Suprapubic skin (tissue), 4 donors: ENCODE data around the gene DIP2C.

Experiments
- CTCF ChIP-seq, 2 donors: fragments of 200-600 bp in 1 of 2; fragments of 450-650 bp in 1 of 2; sonication (generic) in 1 of 2; IDR thresholded peaks; one replicate each; pipeline ENCODE4 v1.5.1; 2016 to 2019; ENCODE audit warnings: antibody characterized with exemption in 2 of 2, mild to moderate bottlenecking in 1 of 2, moderate library complexity in 1 of 2
- EP300 ChIP-seq: sonication (generic); formaldehyde crosslinking; IDR thresholded peaks from one replicate; pipeline ENCODE4 v1.6.1; 2017; ENCODE audit warnings: antibody characterized with exemption
- POLR2A ChIP-seq, 2 donors: fragments of 450-650 bp; IDR thresholded peaks; one replicate each; pipeline ENCODE4 v1.6.1; 2017; ENCODE audit warnings: antibody characterized with exemption in 2 of 2, mild to moderate bottlenecking in 2 of 2, moderate library complexity in 2 of 2
- POLR2AphosphoS5 ChIP-seq, 3 donors: sonication (generic); formaldehyde crosslinking; IDR thresholded peaks; one replicate each; pipeline ENCODE4 v1.6.1; 2017; ENCODE audit warnings: antibody characterized with exemption in 3 of 3

DNA sequence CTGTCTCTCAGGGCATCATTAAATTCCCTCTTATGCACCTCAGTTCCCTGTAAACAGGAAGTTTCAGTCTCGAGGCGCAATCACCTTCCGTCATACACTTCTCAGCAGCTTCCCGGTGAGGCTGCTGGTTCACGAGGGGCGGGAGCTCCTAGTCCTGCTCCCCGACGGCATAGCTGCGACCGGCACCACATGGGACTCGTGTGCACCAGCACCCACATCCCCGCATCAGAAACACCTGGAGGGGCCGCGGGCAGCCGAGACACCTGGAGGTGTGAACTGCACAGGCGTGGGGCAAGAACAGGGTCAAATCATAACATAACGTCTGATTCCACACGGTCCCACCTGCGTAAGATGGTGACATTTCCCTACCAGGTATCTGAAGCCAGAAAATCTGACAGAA is 52.7 kb downstream of the DIP2C start:
- TF ChIP-seq CTCF (IDR thresholded peaks at IDR 0.05) (no peak), POLR2AphosphoS5 (IDR thresholded peaks at IDR 0.05) (no peak), POLR2A (IDR thresholded peaks at IDR 0.05) (no peak), EP300 (no peak)
